DOHH2 (cell line): Measurements from ENCODE around the gene WIPF2.

Experiments used
- H3F3A ChIP-seq: fragments of 200-600 bp; sonication (generic), shearing (Covaris generic); 2 replicates; pipeline ENCODE4 v1.6.0; 2016; ENCODE audit warnings: antibody characterized with exemption, mild to moderate bottlenecking; ENCODE audit not compliant: control insufficient read depth, insufficient read depth
- H3K27ac ChIP-seq: fragments of 200-600 bp; sonication (generic); 2 replicates; pipeline ENCODE4 v1.5.1; 2014; ENCODE audit warnings: low read depth, mild to moderate bottlenecking, low read length, moderate library complexity
- H3K27me3 ChIP-seq: fragments of 200-600 bp; sonication (generic); 2 replicates; pipeline ENCODE4 v1.6.1; 2014; ENCODE audit warnings: mild to moderate bottlenecking, low read length, mixed read lengths; ENCODE audit not compliant: control insufficient read depth
- H3K36me3 ChIP-seq: fragments of 200-600 bp; sonication (generic); 2 replicates; pipeline ENCODE4 v1.6.1; 2014; ENCODE audit warnings: mild to moderate bottlenecking, low read length, moderate library complexity, mixed read lengths; ENCODE audit not compliant: control insufficient read depth
- H3K4me1 ChIP-seq: fragments of 200-600 bp; sonication (generic); 2 replicates; pipeline ENCODE4 v1.6.1; 2014; ENCODE audit warnings: mild to moderate bottlenecking, low read length, mixed read lengths; ENCODE audit not compliant: control insufficient read depth
- H3K4me2 ChIP-seq: fragments of 200-600 bp; sonication (generic); 2 replicates; pipeline ENCODE4 v1.6.0; 2014; ENCODE audit warnings: mild to moderate bottlenecking, low read length, moderate library complexity
- H3K4me3 ChIP-seq: fragments of 200-600 bp; sonication (generic); 2 replicates; pipeline ENCODE4 v1.5.1; 2014; ENCODE audit warnings: mild to moderate bottlenecking, low read length, mixed read lengths
- H3K79me2 ChIP-seq: fragments of 200-600 bp; sonication (generic); 2 replicates; pipeline ENCODE4 v1.6.1; 2014; ENCODE audit warnings: mild to moderate bottlenecking, low read length, mixed read lengths; ENCODE audit not compliant: control insufficient read depth
- H3K9me2 ChIP-seq: fragments of 200-600 bp; sonication (generic); replicated peaks from 2 replicates; pipeline ENCODE4 v1.6.1; 2014; ENCODE audit warnings: mild to moderate bottlenecking, low read length, mixed read lengths; ENCODE audit not compliant: control insufficient read depth
- H3K9me3 ChIP-seq: fragments of 200-600 bp; sonication (generic); 2 replicates; pipeline ENCODE4 v1.6.1; 2014; ENCODE audit warnings: antibody characterized with exemption, low read length, mixed read lengths; ENCODE audit not compliant: control insufficient read depth, insufficient read depth
- H4K20me1 ChIP-seq: fragments of 200-600 bp; sonication (generic); 2 replicates; pipeline ENCODE4 v1.6.0; 2014; ENCODE audit warnings: low read depth, mild to moderate bottlenecking, antibody characterized with exemption, low read length, moderate library complexity; ENCODE audit not compliant: control insufficient read depth, insufficient read depth
- EZH2phosphoT487 ChIP-seq: fragments of 200-600 bp; sonication (generic); IDR thresholded peaks from 2 replicates; pipeline ENCODE4 v1.6.1; 2017; ENCODE audit warnings: borderline replicate concordance, mild to moderate bottlenecking, antibody characterized with exemption, low read length, moderate library complexity, mixed read lengths
- TF ChIP-seq, protein P1 (sequence below): fragments of 200-600 bp; sonication (generic); IDR thresholded peaks from one replicate; pipeline ENCODE4 v1.5.1; 2014; ENCODE audit warnings: antibody characterized with exemption, mild to moderate bottlenecking, low read depth, low read length; ENCODE audit not compliant: poor library complexity, severe bottlenecking

The WIPF2 gene

DNA sequence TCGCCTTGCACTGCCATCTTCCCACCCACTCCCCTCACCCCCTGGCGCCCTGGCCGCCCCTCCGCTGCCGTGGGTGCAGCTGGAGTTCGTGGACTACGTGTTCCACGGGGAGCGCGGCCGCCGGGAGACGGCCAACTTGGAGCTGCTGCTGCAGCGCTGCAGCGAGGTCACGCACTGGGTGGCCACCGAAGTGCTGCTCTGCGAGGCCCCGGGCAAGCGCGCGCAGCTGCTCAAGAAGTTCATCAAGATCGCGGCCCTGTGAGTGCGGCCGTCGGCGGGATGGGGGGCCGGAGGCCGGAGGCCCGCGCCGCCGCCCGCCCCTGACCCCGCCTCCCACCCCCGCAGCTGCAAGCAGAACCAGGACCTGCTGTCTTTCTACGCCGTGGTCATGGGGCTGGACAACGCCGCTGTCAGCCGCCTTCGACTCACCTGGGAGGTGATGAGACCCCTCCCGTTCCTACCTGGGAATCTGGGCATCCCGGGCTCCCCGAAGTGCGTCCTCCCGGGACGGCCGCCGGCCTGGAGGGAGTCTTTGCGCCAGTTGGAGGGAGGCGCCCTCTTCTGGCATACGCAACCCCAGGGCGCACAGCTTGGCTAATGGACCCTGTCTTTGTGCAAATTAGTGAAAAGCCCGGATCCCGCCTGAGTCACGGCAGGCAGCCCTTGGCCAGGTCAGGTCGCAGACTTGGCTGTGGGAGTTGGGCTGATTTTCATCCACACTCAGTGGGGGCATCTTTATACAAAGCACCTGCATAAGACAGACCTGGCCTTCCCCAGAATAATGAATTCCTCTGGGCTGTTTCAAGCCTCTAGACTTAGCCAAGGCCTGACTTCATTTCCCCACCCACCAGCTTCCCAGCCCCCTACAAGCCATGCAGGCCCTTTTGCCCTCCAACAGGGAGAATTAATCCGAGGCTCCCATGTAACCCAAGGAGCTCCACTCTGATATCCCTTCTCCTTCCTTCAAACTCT lies 27.6 kb upstream of the WIPF2 start:
- no peaks in the 10 kb centered on the region for H4K20me1 ChIP-seq
- no peaks in the 10 kb centered on the region for H3K9me3 ChIP-seq
- H3F3A ChIP-seq: 0 out of 2 replicates have a peak, but pooled peaks cover 2% of the 10 kb centered on the region
- H3K36me3 ChIP-seq: no peaks in the 10 kb centered on the region
- H3K4me1 ChIP-seq: peaks cover 34% of the 10 kb centered on the region
- no peaks in the 10 kb centered on the region for H3K9me2 ChIP-seq
- H3K27me3 ChIP-seq: no peaks in the 10 kb centered on the region
- TF ChIP-seq EZH2phosphoT487: no peak
- TF ChIP-seq, protein P1, sequence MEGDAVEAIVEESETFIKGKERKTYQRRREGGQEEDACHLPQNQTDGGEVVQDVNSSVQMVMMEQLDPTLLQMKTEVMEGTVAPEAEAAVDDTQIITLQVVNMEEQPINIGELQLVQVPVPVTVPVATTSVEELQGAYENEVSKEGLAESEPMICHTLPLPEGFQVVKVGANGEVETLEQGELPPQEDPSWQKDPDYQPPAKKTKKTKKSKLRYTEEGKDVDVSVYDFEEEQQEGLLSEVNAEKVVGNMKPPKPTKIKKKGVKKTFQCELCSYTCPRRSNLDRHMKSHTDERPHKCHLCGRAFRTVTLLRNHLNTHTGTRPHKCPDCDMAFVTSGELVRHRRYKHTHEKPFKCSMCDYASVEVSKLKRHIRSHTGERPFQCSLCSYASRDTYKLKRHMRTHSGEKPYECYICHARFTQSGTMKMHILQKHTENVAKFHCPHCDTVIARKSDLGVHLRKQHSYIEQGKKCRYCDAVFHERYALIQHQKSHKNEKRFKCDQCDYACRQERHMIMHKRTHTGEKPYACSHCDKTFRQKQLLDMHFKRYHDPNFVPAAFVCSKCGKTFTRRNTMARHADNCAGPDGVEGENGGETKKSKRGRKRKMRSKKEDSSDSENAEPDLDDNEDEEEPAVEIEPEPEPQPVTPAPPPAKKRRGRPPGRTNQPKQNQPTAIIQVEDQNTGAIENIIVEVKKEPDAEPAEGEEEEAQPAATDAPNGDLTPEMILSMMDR: peak; percentile 92
- peak overlapping the region; percentile 72 for H3K4me2 ChIP-seq
- peak overlapping the region; percentile 73 for H3K4me3 ChIP-seq
- H3K79me2 ChIP-seq: no peaks in the 10 kb centered on the region
- no peak overlapping the region for H3K27ac ChIP-seq

DNA sequence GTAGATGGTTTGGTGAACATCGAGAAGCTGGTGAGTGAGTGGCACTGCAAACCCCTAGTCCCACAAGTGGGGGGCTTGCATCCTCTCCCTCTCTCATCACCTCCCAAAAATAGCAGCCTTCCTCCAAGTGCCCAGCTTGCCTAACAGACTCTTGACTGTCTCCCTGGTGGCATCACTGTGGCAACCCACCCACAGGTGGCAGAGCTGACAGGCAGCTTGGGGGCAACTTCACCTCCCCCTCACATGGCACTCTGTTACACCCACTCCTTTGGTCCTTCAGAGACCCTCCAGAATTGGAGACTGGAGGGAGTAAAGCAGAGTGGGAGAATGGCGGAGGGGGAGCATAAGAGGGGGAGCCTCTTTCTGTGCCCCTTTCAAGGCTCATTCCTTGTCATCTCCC lies 26.1 kb upstream of the WIPF2 start:
- peaks cover 34% of the 10 kb centered on the region for H3K4me1 ChIP-seq
- no peaks in the 10 kb centered on the region for H3K36me3 ChIP-seq
- no peak overlapping the region for H3K4me3 ChIP-seq
- no peaks in the 10 kb centered on the region for H4K20me1 ChIP-seq
- TF ChIP-seq, protein P1: no peak
- TF ChIP-seq EZH2phosphoT487: no peak
- no peaks in the 10 kb centered on the region for H3K9me2 ChIP-seq
- H3K27me3 ChIP-seq: no peaks in the 10 kb centered on the region
- no peak overlapping the region for H3K27ac ChIP-seq
- no peak overlapping the region for H3K4me2 ChIP-seq
- no peaks in the 10 kb centered on the region for H3K79me2 ChIP-seq
- H3K9me3 ChIP-seq: 0 out of 2 replicates have a peak, but pooled peaks cover 3% of the 10 kb centered on the region
- H3F3A ChIP-seq: no peaks in the 10 kb centered on the region

GRCh38 chr17:40194821-40195220 lies 24.3 kb upstream of the WIPF2 start:
- no peaks in the 10 kb centered on the region for H3K36me3 ChIP-seq
- H3K4me2 ChIP-seq: no peak overlapping the region
- no peak for TF ChIP-seq EZH2phosphoT487
- TF ChIP-seq, protein P1: no peak
- H4K20me1 ChIP-seq: no peaks in the 10 kb centered on the region
- no peaks in the 10 kb centered on the region for H3K27me3 ChIP-seq
- peaks cover 34% of the 10 kb centered on the region for H3K4me1 ChIP-seq
- 0 out of 2 replicates have a peak, but pooled peaks cover 5% of the 10 kb centered on the region for H3K9me3 ChIP-seq
- H3F3A ChIP-seq: no peaks in the 10 kb centered on the region
- H3K79me2 ChIP-seq: no peaks in the 10 kb centered on the region
- no peak overlapping the region for H3K27ac ChIP-seq
- H3K4me3 ChIP-seq: no peak overlapping the region
- no peaks in the 10 kb centered on the region for H3K9me2 ChIP-seq
